GOT3 (cell line): ENCODE data around the gene TAS2R60.
"Not testable (repeated sequence)": the region's sequence is repeated elsewhere in the genome, so short reads cannot be mapped to it uniquely, and the experiment has no call there.

Source experiments
- DNase-seq: peaks from one replicate; lab custom pipeline; 2025; ENCODE audit warnings: mixed read lengths; lab: John Stamatoyannopoulos, UW

The TAS2R60 gene

GRCh38 chr7:143411976-143412708 is 31.1 kb upstream of the TAS2R60 start:
- no peak for DNase-seq

GRCh38 chr7:143413123-143413522 is 30.1 kb upstream of the TAS2R60 start:
- DNase-seq: no peak

- not testable (repeated sequence) for DNase-seq
Observed at GRCh38 chr7:143415209-143415608, 28.0 kb upstream of the TAS2R60 start.

- no peak for DNase-seq
Observed at GRCh38 chr7:143415742-143416397, 27.4 kb upstream of the TAS2R60 start.

GRCh38 chr7:143416565-143417149 is 26.6 kb upstream of the TAS2R60 start:
- DNase-seq: no peak

GRCh38 chr7:143417734-143418383 is 25.4 kb upstream of the TAS2R60 start:
- no peak for DNase-seq

- DNase-seq: no peak
Observed at GRCh38 chr7:143418681-143419458, 24.4 kb upstream of the TAS2R60 start.

- DNase-seq: no peak
Observed at GRCh38 chr7:143419880-143420279, 23.4 kb upstream of the TAS2R60 start.

- not testable (repeated sequence) for DNase-seq
Observed at GRCh38 chr7:143420624-143421023, 22.6 kb upstream of the TAS2R60 start.

GRCh38 chr7:143422033-143422432 is 21.2 kb upstream of the TAS2R60 start:
- no peak for DNase-seq

GRCh38 chr7:143424476-143424875 is 18.8 kb upstream of the TAS2R60 start:
- DNase-seq: not testable (repeated sequence)

- DNase-seq: no peak
Observed at GRCh38 chr7:143426479-143427142, 16.6 kb upstream of the TAS2R60 start.

- DNase-seq: no peak
Observed at GRCh38 chr7:143429770-143430698, 13.2 kb upstream of the TAS2R60 start.

GRCh38 chr7:143431109-143431508 is 12.1 kb upstream of the TAS2R60 start:
- no peak for DNase-seq

GRCh38 chr7:143433759-143434158 is 9.5 kb upstream of the TAS2R60 start:
- no peak for DNase-seq

- DNase-seq: peak; percentile 20
Observed at GRCh38 chr7:143434660-143435059, 8.6 kb upstream of the TAS2R60 start.

- no peak for DNase-seq
Observed at GRCh38 chr7:143435266-143435665, 8.0 kb upstream of the TAS2R60 start.

- no peak for DNase-seq
Observed at GRCh38 chr7:143436325-143436946, 6.8 kb upstream of the TAS2R60 start.

GRCh38 chr7:143437578-143437977 is 5.7 kb upstream of the TAS2R60 start:
- DNase-seq: no peak

GRCh38 chr7:143439866-143440265 is 3.4 kb upstream of the TAS2R60 start:
- DNase-seq: no peak
